Neural cell (in vitro differentiated cells): Measurements from ENCODE around the gene EHD1.

ENCODE experiments used
- CTCF ChIP-seq: fragments of 450-650 bp; IDR thresholded peaks from 2 replicates; pipeline ENCODE4 v1.5.1; 2014; ENCODE audit warnings: antibody characterized with exemption, mild to moderate bottlenecking, moderate library complexity; ENCODE audit not compliant: poor library complexity, severe bottlenecking
- EZH2 ChIP-seq: fragments of 200-600, 300-800 bp; shearing (Covaris generic), sonication (generic); IDR thresholded peaks from 2 replicates; pipeline ENCODE4 v1.6.1; 2014; ENCODE audit warnings: antibody characterized with exemption, low read length, borderline replicate concordance, mild to moderate bottlenecking; ENCODE audit not compliant: insufficient read depth, poor library complexity, severe bottlenecking
- MXI1 ChIP-seq: fragments of 450-650 bp; conservative IDR thresholded peaks from 2 replicates; pipeline ENCODE4 v1.6.1; 2014; ENCODE audit warnings: antibody characterized with exemption, mild to moderate bottlenecking; ENCODE audit not compliant: poor library complexity, severe bottlenecking
- POLR2AphosphoS5 ChIP-seq: IDR thresholded peaks from 2 replicates; pipeline ENCODE4 v1.6.1; 2012
- RAD21 ChIP-seq: fragments of 450-650 bp; conservative IDR thresholded peaks from 2 replicates; pipeline ENCODE4 v1.6.1; 2014; ENCODE audit warnings: antibody characterized with exemption, mild to moderate bottlenecking, moderate library complexity
- REST ChIP-seq: IDR thresholded peaks from 2 replicates; pipeline ENCODE4 v1.6.1; 2012; ENCODE audit warnings: borderline replicate concordance
- SMC3 ChIP-seq: fragments of 450-650 bp; conservative IDR thresholded peaks from 2 replicates; pipeline ENCODE4 v1.6.1; 2014; ENCODE audit warnings: antibody characterized with exemption, mild to moderate bottlenecking, moderate library complexity; ENCODE audit not compliant: poor library complexity

GRCh38 chr11:64817476-64817875 is 60.9 kb downstream of the EHD1 start:
- no peak for TF ChIP-seq EZH2
- TF ChIP-seq CTCF, result no peak
- no peak for TF ChIP-seq MXI1
- no peak for TF ChIP-seq RAD21
- TF ChIP-seq POLR2AphosphoS5, result no peak
- no peak for TF ChIP-seq SMC3
- TF ChIP-seq REST, result no peak
